HG03354 (cell line): ENCODE data around the gene LIN52.
"Not testable (repeated sequence)": the region's sequence is repeated elsewhere in the genome, so short reads cannot be mapped to it uniquely, and the experiment has no call there.

Experiments used
- ATAC-seq: cut with Tn5 transposase; IDR thresholded peaks from one replicate; pipeline ENCODE4 v1.9.1; 2021; ENCODE audit warnings: mild to moderate bottlenecking; ENCODE audit not compliant: unreplicated experiment, poor library complexity, severe bottlenecking

Gene LIN52

DNA sequence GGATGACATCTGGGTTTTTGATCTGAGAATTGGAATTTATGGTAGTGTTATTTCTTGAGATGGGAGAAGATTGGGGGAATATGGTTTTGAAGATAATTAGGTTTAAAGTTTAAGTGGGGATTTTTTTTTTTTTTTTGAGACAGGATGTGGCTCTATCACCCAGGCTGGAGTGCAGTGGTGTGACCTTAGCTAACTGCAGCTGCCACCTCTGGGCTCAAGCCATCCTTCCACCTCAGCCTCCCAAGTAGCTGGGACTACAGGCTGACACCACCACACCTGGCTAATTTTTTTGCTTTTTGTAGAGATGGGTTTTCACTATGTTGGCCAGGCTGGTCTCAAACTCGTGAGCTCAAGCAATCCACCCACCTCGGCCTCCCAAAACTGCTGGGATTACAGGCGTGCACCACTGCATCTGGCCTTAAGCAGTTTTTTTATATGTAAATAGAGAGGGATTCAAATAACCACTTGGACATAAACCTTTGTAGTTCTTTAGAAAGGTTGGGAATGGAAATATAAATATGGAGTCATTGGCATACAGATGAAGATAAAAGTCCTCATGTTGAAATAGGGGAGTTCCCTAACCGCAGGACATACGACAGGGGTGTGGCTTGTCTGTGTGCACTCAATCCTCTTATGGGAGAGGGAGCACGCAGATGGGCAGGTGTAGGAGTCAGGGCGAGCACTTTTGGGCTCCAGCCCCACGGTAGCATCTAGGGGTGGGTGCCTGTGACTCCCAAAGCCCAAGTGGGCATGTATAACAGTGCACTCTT lies 4.7 kb downstream of the LIN52 start:
- ATAC-seq, result no peak

DNA sequence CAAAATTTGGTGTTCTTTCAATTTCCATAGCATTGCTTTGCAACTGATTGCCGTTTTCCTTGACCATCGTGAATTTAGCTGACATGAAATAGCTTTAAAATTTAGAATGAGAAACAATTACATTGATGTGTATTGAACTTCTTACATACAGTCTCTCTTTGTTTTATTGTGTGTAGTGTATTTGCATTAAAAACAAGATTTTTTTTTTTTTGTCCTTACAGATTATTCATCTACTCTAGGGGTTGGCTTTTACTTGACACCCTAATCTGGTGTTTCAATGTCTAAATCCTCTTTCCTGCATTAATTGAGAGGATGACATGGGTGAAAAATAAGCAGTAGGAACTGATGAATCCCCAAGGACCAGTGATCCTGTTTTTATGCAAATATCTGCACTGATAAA lies 20.6 kb downstream of the LIN52 start:
- no peak for ATAC-seq

DNA sequence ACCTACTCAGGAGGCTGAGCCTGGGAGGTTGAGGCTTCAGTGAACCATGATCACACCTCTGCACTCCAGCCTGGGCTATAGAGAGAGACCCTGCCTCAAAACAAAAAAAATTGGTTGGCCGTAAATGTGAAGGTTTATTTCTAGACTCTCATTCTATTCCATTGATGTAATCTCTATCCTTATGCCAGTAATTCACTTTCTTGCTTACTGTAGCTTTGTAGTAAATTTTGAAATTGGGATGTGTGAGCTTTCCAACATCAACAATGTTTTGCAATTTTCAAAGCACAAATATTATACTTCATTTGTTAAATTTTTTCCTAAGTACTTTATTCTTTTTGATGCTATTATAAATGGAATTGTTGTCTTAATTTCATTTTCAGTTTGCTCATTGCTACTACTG lies 24.6 kb downstream of the LIN52 start:
- ATAC-seq, result no peak

DNA sequence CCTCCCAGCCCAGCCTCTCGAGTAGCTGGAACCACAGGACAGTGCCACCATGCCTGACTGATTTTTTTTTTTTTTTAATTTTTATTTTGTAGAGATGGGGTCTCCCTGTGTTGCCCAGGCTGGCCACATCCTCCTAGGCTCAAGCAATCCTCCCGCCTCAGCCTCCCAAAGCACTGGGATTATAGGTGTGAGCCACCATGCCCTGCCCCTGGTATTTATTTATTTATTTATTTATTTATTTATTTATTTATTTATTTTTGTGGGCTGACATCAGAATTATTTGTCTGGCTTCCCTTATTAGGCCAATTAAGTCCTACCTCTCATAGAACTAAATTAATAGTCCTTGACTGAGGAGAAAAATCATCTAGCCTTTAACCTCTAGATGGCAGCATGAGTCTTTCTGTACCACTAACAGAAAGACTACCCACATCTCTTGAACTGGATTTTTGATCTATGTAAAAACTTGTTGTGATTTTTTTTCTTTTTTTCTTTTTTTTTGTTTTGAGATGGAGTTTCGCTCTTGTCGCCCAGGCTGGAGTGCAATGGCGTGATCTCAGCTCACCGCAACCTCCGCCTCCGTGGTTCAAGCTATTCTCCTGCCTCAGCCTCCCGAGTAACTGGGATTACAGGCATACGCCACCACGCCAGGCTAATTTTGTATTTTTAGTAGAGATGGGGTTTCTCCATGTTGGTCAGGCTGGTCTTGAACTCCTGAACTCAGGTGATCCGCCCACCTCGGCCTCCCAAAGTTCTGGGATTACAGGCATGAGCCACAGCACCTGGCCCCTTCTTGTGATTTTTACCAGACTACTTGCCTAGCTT lies 26.9 kb downstream of the LIN52 start:
- not testable (repeated sequence) for ATAC-seq

DNA sequence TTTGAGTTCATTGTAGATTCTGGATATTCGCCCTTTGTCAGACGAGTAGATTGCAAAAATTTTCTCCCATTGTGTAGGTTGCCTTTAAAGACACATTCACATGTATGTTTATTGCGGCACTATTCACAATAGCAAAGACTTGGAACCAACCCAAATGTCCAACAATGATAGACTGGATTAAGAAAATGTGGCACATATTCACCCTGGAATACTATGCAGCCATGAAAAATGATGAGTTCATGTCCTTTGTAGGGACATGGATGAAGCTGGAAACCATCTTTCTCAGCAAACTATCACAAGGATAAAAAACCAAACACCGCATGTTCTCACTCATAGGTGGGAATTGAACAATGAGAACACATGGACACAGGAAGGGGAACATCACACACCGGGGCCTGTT lies 40.7 kb downstream of the LIN52 start:
- not testable (repeated sequence) for ATAC-seq

DNA sequence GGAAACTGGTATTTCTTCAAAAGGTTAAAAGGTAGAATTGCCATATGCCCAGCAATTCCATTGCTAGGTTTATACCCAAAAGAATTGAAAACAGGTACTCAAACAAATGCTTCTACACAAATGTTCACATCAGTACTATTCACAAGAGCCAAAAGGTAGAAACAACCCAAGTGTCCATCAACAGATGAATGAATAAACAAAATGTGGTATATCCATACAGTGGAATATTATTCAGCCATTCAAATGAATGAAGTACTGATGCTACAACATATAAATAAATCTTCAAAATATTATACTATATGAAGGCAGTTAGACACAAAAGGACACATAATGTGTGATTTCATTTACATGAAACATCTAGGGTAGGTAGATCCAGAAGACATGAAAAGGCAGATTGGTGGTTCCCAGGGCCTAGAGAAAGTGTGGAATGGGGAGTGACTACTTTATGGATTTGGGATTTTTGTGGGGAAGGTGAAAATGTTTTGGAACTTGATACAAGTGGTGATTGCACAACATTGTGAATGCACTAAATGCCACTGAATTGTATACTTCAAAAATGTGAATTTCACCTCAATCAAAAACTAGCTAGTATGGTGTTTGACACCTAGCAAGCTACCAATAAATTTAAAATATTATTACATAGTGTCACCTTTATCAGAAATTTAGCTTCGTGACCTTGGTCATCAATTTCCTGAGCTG lies 41.7 kb downstream of the LIN52 start:
- no peak for ATAC-seq

DNA sequence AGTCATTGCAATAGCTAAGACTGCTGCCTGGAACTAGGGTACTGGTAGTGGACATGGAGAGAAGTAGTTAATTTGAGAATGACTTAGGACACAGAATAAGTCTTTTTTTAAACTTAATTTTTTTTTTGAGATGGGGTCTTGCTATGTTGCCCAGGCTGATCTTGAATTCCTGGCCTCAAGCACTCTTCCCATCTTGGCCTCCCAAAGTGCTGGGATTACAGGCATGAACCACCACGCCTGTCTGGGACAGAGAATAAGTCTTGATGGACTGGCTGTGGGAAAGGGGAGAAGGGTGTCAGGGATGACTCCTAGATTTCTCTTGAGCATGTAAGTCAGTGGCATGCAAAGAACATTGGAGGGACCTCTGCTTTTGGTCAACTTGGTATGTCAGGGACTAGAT lies 42.9 kb downstream of the LIN52 start:
- ATAC-seq, result no peak

DNA sequence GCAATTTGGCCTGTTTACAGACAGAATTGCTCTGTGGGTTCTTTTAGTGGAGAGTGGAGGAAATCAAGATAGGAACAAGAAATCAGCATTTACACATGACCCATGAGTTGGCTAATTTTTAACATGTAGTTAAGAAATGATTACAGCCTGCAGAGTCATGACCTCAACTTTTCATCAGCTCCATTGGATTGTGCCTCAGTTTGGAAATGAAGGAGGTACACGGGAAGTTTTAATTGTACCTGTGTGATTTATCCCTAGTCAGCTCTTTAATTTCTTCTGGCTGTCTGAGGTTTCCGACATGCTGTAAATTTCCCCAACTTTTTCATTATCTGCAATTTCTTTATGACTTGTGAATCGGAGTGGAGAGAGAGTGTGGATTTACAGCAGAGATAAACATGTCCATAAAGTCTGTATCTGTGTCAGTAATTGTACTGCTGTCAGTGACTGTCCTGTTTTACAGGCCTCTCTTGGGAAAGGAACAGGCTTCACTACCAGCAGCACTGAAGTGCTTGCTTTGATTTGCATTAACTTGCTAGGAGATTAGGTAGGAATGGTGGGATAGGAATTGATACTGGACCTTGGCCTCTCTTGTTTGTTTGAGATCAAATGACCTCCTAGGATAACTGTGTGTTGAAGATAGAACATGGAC lies 49.2 kb downstream of the LIN52 start:
- ATAC-seq, result no peak

DNA sequence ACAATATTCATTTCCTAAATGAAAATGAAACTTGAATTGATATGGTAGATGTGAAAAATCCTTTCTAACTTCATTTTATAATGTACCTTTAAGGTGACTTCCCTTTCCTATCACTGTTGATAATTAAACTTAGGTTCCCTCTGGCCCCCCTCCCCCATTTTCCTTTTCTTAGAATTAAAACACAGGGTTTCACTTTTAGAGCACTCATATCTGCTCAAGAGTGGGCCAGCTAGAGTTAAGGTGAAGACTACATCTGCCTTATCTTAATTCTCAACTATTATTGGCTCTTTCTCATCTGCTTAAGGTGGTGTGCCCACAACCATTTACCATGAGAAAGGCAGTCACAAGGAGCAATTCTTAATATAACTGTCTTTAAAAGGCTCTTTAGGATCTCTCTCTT lies 49.7 kb downstream of the LIN52 start:
- no peak for ATAC-seq

DNA sequence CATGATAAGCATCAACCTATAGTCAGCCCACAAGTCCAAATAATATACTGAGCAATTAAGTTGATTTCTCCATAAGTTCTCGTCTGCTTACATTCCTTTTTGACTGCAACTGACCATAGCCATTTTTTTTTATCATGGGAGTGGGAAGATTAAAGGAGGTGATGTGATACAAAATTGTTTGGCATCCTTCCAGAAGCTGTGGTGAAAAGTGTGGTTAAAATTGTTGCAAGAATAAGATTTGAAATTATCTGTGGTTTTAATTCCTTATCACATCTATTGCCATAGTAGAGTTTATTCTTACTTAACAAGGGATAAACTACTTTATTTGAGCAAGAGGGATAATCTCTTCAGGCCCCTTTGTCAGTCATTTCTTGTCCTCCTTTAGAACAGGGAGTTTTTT lies 50.7 kb downstream of the LIN52 start:
- ATAC-seq, result no peak

DNA sequence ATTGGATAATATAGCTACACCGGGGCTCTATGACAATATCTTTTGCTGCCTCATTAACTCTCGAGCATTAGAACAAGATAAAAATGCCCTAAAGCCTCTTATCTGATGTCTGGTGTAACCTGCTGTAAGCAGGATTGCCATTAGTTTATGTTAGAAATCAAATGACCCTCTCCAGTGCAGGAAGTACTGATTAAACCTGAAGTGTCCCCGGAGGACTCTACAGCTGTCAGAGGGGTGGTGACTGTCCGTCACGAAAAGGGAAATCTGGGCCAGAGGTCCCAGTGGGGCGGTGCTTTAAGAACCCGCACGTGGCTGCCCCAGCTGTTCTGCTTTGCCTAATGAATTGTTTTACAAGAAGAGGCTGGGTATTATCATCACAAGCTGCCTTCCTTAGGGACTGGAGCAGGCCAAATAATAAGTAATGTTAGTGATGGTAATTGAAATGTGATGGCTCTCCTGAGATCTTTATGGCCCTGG lies 55.7 kb downstream of the LIN52 start:
- ATAC-seq, result no peak

DNA sequence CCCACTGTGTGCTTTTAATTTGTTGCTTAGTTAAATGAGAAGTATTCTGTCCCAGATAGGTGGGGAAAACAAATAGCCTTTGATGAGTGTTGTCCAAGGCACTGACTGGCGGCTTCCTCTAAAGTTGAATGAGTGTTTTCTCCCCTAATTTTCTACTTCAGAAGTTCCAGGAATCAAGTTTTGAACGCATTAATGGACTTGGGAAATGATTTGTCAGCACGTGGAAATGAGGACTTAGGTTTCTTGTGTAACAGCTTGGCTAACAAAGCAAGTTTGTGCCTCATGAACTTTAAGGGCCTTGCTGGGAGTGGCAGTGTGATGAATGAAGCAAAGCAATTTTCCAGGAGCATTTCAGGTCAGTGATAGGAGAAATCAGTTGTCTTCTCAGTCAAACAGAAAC lies 56.9 kb downstream of the LIN52 start:
- no peak for ATAC-seq

DNA sequence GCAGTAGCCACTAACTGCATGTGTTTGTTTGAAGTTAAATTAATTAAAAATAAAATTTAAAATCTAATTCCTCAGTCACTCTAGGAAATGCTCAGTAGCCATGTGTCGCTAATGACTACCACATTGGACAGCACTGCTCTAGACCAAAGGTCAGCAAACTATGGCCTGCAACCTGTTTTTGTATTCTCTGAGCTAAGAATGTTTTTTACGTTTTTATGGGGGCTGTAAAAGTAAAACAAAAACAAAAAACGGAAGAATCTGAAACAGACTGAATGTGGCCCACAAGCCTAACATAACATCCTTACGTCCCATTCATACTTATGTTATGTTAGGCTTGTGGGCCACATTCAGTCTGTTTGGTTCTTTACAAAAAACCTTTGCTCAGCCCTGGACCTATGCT lies 57.8 kb downstream of the LIN52 start:
- no peak for ATAC-seq

DNA sequence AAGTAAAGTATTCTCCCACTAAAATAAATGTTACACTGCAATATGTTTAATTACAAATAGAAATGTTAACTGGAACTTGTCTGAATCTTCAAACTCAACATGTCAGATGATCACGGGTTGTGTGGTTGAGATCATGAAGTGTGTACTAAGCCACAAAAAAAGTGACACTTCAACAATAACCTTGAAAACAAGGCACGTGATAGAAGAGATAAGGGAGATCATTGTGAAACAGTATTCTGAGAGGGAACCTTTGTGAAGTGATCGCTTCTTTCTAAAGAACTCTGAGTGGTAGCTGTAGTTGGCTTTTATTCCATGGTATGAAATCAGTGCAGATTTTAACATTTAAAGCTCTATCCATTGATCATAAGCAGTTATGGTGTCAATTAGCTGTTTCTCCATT lies 60.0 kb downstream of the LIN52 start:
- ATAC-seq, result no peak

DNA sequence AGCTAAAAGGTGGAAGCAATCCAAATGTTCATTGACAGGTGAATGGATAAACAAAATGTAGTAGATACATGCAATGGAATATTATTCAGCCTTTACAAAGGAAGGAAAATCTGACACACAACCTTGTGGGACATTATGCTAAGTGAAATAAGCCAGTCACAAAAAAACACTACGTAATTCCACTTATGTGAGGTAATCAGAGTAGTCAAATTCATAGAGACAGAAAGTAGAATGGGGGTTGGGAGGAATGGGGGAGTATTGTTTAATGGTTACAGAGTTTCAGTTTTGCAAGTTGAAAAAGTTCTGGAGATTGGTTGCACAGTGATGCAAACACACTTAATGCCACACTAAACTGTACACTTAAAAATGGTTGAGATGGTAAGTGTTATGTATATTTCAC lies 62.8 kb downstream of the LIN52 start:
- no peak for ATAC-seq

DNA sequence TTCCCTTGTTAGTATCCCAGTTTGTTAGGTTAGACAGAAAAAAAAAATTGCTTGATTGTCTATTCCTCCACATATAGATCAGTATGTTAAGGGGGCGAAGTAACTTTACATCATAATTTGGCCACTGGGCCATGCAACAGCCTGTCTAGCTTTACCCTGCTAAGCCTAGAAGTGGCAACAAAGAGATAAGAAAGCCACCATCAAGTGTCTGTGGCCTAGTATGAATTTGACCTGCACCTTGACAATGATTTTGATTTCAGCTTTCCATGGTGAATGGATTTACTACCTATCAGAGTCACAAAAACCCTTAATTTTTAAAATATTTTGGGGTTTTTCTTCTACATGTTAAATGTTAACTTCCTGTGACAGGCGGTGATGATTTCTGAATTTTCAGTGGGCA lies 63.9 kb downstream of the LIN52 start:
- no peak for ATAC-seq

DNA sequence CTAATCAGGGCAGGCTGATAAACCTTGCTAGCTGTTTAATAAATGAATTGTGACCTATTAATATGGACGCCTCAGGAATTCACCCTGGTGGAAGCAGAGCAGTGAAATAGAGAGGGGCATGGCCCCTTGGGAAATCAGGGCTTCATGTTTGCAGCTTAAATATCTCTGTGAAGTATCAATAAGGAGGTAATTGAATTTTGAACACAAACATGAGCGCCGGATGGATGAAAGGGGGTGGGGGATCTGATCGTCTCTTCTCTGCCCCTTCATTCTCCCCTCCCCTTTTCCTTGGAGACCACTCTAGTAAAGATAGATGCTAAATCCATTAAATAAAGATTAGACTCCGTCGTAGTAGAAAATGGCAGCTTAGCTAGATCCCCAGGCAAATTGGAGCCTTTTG lies 70.5 kb downstream of the LIN52 start:
- no peak for ATAC-seq

DNA sequence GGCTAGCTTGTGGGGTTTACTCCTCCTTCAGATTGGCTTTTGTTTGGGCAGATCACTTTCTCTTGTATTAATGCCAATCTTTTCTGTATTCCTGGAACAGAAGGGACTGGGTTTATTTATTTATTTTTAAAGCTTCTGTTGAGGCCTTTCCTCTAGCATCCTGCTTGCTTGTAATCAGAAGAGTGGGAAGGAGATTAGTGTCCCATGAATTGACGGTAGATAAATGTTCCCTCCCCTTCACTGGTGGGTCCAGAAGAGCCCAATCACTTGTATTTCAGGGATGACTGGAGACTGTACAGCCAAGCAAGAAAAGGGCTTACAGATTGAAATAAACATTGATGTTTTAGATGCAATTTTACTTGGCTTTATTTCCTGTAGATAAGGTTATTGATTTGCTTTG lies 71.0 kb downstream of the LIN52 start:
- ATAC-seq, result no peak

DNA sequence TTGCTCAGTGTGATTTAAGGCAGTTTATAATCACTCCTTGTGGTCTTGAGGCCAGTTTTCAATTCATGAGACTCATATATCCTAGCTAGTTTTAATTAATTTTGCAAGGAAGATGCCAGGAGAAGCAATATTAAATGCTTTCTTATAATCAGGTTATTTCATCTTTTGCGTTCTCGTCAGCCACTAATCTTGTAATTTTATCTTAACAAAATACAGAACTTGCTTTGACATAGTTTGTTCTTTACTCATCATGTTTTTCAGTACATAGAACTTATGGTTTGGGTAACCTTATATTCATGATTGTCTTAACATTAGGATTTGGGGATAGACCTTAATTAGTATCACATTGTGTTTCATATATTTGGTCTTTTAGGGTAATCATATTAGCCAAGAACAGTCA lies 76.0 kb downstream of the LIN52 start:
- ATAC-seq, result no peak

DNA sequence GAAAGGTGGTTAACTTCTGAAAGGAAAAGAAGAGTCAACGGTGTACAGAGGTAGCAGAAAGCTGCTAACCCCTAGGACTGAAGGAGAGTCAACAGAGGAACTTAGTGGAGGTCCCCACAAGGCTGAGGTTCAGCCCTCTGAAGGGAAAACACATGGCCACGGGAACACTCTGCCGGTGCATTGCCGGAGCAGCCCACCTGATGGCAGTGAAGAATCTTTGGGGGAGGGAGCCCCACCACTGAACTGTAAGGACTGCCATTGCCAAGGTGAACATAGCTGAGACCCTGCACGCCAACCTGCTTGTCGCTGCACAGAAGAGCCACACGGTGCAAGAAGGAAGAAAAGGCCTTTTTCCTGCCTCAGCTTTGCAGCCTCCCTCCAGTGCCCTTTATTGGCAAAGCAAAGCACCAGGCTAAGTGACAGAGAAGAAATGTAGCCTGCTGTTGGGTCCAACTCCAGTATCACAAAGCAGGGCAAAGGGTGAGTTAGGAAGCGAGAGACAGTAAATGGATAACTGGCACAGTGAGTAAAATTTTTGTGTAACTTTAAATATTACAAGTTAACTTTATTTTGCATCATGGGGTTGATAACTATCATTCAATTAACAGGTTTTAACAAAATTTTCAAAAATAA lies 76.9 kb downstream of the LIN52 start:
- no peak for ATAC-seq
